Mesenchymal stem cell (in vitro differentiated cells and primary cell): Measurements from ENCODE around the gene ALOX12B.

Experiments
- DNase-seq: peaks from one replicate; pipeline ENCODE4 v3.0.0-alpha.2; 2013
- H2AFZ ChIP-seq: one replicate; pipeline ENCODE4 v1.6.1; 2013; ENCODE audit warnings: low read depth, mild to moderate bottlenecking, control low read depth, inconsistent platforms, low read length, moderate library complexity
- H2AK5ac ChIP-seq: 2 replicates; pipeline ENCODE4 v1.6.1; 2013; ENCODE audit warnings: low read length, moderate library complexity, mild to moderate bottlenecking, inconsistent platforms; ENCODE audit not compliant: severe bottlenecking
- H2BK120ac ChIP-seq: one replicate; pipeline ENCODE4 v1.6.1; 2013; ENCODE audit warnings: low read depth, mild to moderate bottlenecking, inconsistent platforms, low read length, moderate library complexity
- H2BK12ac ChIP-seq, 2 experiments: one replicate each; pipeline ENCODE4 v1.6.1; 2013; ENCODE audit warnings: inconsistent platforms in 2 of 2, low read length in 2 of 2, mild to moderate bottlenecking in 2 of 2, moderate library complexity in 2 of 2, control low read depth in 1 of 2
- H2BK15ac ChIP-seq: one replicate; pipeline ENCODE4 v1.6.1; 2013; ENCODE audit warnings: mild to moderate bottlenecking, low read depth, inconsistent platforms; ENCODE audit not compliant: poor library complexity, severe bottlenecking
- H2BK5ac ChIP-seq: 2 replicates; pipeline ENCODE4 v1.6.1; 2013; ENCODE audit warnings: low read depth, mild to moderate bottlenecking, low read length, control low read depth, inconsistent platforms; ENCODE audit not compliant: poor library complexity, severe bottlenecking
- H3K14ac ChIP-seq, 2 experiments: one replicate each; pipeline ENCODE4 v1.6.1; 2013; ENCODE audit warnings: inconsistent platforms in 2 of 2, low read length in 2 of 2, control low read depth in 1 of 2, mild to moderate bottlenecking in 1 of 2, moderate library complexity in 1 of 2
- H3K18ac ChIP-seq, 2 experiments: one replicate each; pipeline ENCODE4 v1.6.1; 2013; ENCODE audit warnings: inconsistent platforms in 2 of 2, low read length in 2 of 2, control low read depth in 1 of 2, low read depth in 1 of 2, mild to moderate bottlenecking in 1 of 2
- H3K23ac ChIP-seq, 2 experiments: one replicate each; pipeline ENCODE4 v1.6.1; 2013; ENCODE audit warnings: inconsistent platforms in 2 of 2, low read length in 2 of 2, mild to moderate bottlenecking in 2 of 2, moderate library complexity in 2 of 2, control low read depth in 1 of 2
- H3K27ac ChIP-seq: 2 replicates; pipeline ENCODE4 v1.5.1; 2013; ENCODE audit warnings: mild to moderate bottlenecking, moderate library complexity, low read length, control low read depth, inconsistent platforms; ENCODE audit not compliant: poor library complexity, severe bottlenecking
- H3K27me3 ChIP-seq, 2 experiments: 2 replicates each; pipeline versions ENCODE4 v1.6.1 to v1.7.0; 2013; ENCODE audit warnings: low read length in 2 of 2, mild to moderate bottlenecking in 2 of 2, moderate library complexity in 2 of 2, control low read depth in 1 of 2, inconsistent platforms in 1 of 2; ENCODE audit not compliant: control insufficient read depth in 1 of 2, insufficient read depth in 1 of 2
- H3K36me3 ChIP-seq, 2 experiments: 2 replicates each; pipeline versions ENCODE4 v1.6.1 to v1.7.0; 2013; ENCODE audit warnings: low read length in 2 of 2, control low read depth in 1 of 2, inconsistent platforms in 1 of 2, low read depth in 1 of 2, mild to moderate bottlenecking in 1 of 2; ENCODE audit not compliant: insufficient read depth in 2 of 2, control insufficient read depth in 1 of 2
- H3K4ac ChIP-seq, 2 experiments: one replicate each; pipeline ENCODE4 v1.6.1; 2013; ENCODE audit warnings: inconsistent platforms in 2 of 2, low read length in 2 of 2, mild to moderate bottlenecking in 2 of 2, moderate library complexity in 2 of 2, control low read depth in 1 of 2, low read depth in 1 of 2
- H3K4me1 ChIP-seq: 2 replicates; pipeline ENCODE4 v1.6.1; 2013; ENCODE audit warnings: low read depth, low read length, control low read depth; ENCODE audit not compliant: control insufficient read depth, insufficient read depth
- H3K4me2 ChIP-seq: 2 replicates; pipeline ENCODE4 v1.6.1; 2013; ENCODE audit warnings: low read length, mild to moderate bottlenecking, inconsistent platforms; ENCODE audit not compliant: poor library complexity, severe bottlenecking
- H3K4me3 ChIP-seq, 2 experiments: 2 replicates each; pipeline versions ENCODE4 v1.5.1 to v1.7.0; 2013; ENCODE audit warnings: low read length in 2 of 2, mild to moderate bottlenecking in 2 of 2, control low read depth in 1 of 2, low read depth in 1 of 2; ENCODE audit not compliant: insufficient read depth in 1 of 2
- H3K79me1 ChIP-seq: replicated peaks from 2 replicates; pipeline ENCODE4 v1.6.1; 2013; ENCODE audit warnings: mild to moderate bottlenecking, control low read depth, low read length, inconsistent platforms; ENCODE audit not compliant: poor library complexity, severe bottlenecking
- H3K9ac ChIP-seq: 2 replicates; pipeline ENCODE4 v1.7.0; 2013; ENCODE audit warnings: mild to moderate bottlenecking, low read length, moderate library complexity
- H3K9me3 ChIP-seq: 2 replicates; pipeline ENCODE4 v1.7.0; 2013; ENCODE audit warnings: mild to moderate bottlenecking, low read length; ENCODE audit not compliant: control insufficient read depth
- H4K8ac ChIP-seq: one replicate; pipeline ENCODE4 v1.6.1; 2013; ENCODE audit warnings: inconsistent platforms, mild to moderate bottlenecking, low read length, moderate library complexity
- H4K91ac ChIP-seq: one replicate; pipeline ENCODE4 v1.6.1; 2013; ENCODE audit warnings: mild to moderate bottlenecking, low read length, inconsistent platforms
- WGBS: methylation state at CpG from one replicate; pipeline ENCODE4 v1.1.7; 2013; ENCODE audit warnings: mixed read lengths; 5-methylcytosine and 5-hydroxymethylcytosine counted together

ALOX12B gene

GRCh38 chr17:8055851-8056231 is 31.7 kb downstream of the ALOX12B start:
- Histone ChIP-seq H3K27ac (no peak overlapping the region), H2AK5ac (no peak overlapping the region), H3K4me1 (peaks cover 6% of the 10 kb centered on the region), H2BK15ac (peak overlapping the region; percentile 95), H2BK120ac (peak overlapping the region; percentile 77), H3K18ac (peak overlapping the region; percentile 52 to 75), H3K79me1 (no peaks in the 10 kb centered on the region), H2BK5ac (no peak overlapping the region), H3K4ac (peak overlapping the region; percentile 19 to 76), H3K36me3 (no peaks in the 10 kb centered on the region), H3K4me2 (no peak overlapping the region), H2BK12ac (peak overlapping the region; percentile 93 to 98), H3K9ac (peak overlapping the region; percentile 51), H2AFZ (no peak overlapping the region), H3K4me3 (no peak overlapping the region), H3K14ac (no peak overlapping the region), H4K8ac (peak overlapping the region; percentile 74), H3K27me3 (peaks cover 48 to 54% of the 10 kb centered on the region in 2 experiments), H3K23ac (no peak overlapping the region), H3K9me3 (no peaks in the 10 kb centered on the region), H4K91ac (peak overlapping the region; percentile 85)
- 88% methylated on average over 2 of the region's 3 CpGs for WGBS
- DNase-seq, result no peak

- no peak overlapping the region for H3K27ac ChIP-seq
- peaks cover 32 to 41% of the 10 kb centered on the region in 2 experiments for H3K27me3 ChIP-seq
- no peak overlapping the region for H3K4me3 ChIP-seq
- no peak overlapping the region for H3K23ac ChIP-seq
- no peak overlapping the region for H3K4ac ChIP-seq
- no peak overlapping the region for H2AK5ac ChIP-seq
- H2BK12ac ChIP-seq, result no peak overlapping the region
- WGBS, result 98% methylated on average over 6 of the region's 7 CpGs
- no peaks in the 10 kb centered on the region for H3K36me3 ChIP-seq
- no peak overlapping the region for H3K9ac ChIP-seq
- DNase-seq, result no peak
- H3K4me1 ChIP-seq, result peaks cover 6% of the 10 kb centered on the region
- H2BK120ac ChIP-seq, result no peak overlapping the region
- H3K14ac ChIP-seq, result no peak overlapping the region
- no peak overlapping the region for H4K8ac ChIP-seq
- no peak overlapping the region for H4K91ac ChIP-seq
- no peaks in the 10 kb centered on the region for H3K79me1 ChIP-seq
- H2BK5ac ChIP-seq, result no peak overlapping the region
- no peak overlapping the region for H2BK15ac ChIP-seq
- H3K4me2 ChIP-seq, result no peak overlapping the region
- no peak overlapping the region for H2AFZ ChIP-seq
- no peak overlapping the region for H3K18ac ChIP-seq
- H3K9me3 ChIP-seq, result no peaks in the 10 kb centered on the region
These were observed 33.9 kb downstream of the ALOX12B start for GRCh38 chr17:8053600-8053999.

- Histone ChIP-seq H3K4me1 (peaks cover 6% of the 10 kb centered on the region), H3K4me3 (no peak overlapping the region), H3K9ac (no peak overlapping the region), H3K4ac (no peak overlapping the region), H3K9me3 (no peaks in the 10 kb centered on the region), H2BK5ac (no peak overlapping the region), H3K4me2 (no peak overlapping the region), H2BK120ac (no peak overlapping the region), H2BK15ac (no peak overlapping the region), H2AK5ac (no peak overlapping the region), H3K14ac (no peak overlapping the region), H3K23ac (no peak overlapping the region), H3K27me3 (peaks cover 28 to 45% of the 10 kb centered on the region in 2 experiments), H4K91ac (no peak overlapping the region), H3K79me1 (no peaks in the 10 kb centered on the region), H3K18ac (no peak overlapping the region), H2AFZ (no peak overlapping the region), H4K8ac (no peak overlapping the region), H3K36me3 (no peaks in the 10 kb centered on the region), H3K27ac (no peak overlapping the region), H2BK12ac (no peak overlapping the region)
- 87% methylated on average over 5 of the region's 6 CpGs for WGBS
- no peak for DNase-seq
These were observed 35.0 kb downstream of the ALOX12B start for GRCh38 chr17:8052256-8053252.

GRCh38 chr17:8051831-8052230 is 35.7 kb downstream of the ALOX12B start:
- Histone ChIP-seq H3K14ac (no peak overlapping the region), H3K4me1 (peaks cover 6% of the 10 kb centered on the region), H3K27me3 (peaks cover 30 to 45% of the 10 kb centered on the region in 2 experiments), H3K27ac (no peak overlapping the region), H2AFZ (no peak overlapping the region), H2BK5ac (no peak overlapping the region), H4K8ac (no peak overlapping the region), H3K36me3 (no peaks in the 10 kb centered on the region), H2BK12ac (no peak overlapping the region), H2BK120ac (no peak overlapping the region), H3K9me3 (no peaks in the 10 kb centered on the region), H3K4me3 (no peak overlapping the region), H3K9ac (no peak overlapping the region), H3K4me2 (no peak overlapping the region), H2AK5ac (no peak overlapping the region), H3K79me1 (no peaks in the 10 kb centered on the region), H4K91ac (no peak overlapping the region), H3K18ac (no peak overlapping the region), H2BK15ac (no peak overlapping the region), H3K4ac (no peak overlapping the region), H3K23ac (no peak overlapping the region)
- no peak for DNase-seq
- 93% methylated on average over 7 of the region's 7 CpGs for whole genome bisulfite sequencing
